Measurements from ENCODE around the gene USP8.

DNA sequence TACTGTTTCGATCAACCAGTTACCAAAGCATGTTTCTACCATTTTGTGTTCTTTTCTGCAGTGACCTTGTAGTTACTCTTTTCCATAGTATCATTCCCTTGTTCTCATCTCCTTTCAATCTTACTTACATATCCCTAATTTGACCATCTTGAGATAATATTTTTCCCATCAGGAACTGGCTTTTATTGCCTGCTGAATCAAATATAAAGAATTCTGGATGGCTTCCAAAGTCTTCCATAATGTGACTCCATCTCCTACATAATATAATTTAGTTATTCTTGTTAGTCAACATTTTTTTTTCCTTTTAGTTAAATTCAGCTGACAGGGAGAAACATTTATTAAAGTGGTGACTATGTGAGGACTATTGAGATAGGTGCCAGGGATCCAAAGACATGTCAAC is 7.0 kb downstream of the USP8 start:
- TF ChIP-seq POLR2AphosphoS5 (IDR thresholded peaks at IDR 0.05; ENCODE audit: low read depth, low read length) (no peak), POLR2A (IDR thresholded peaks at IDR 0.05; ENCODE audit: low read depth, low read length) (no peak)
